ENCODE measurements around the gene S100G. TPM values are rescaled to one million over a fixed set of nuclear protein-coding genes. Genes with fewer than 3 reads are reported as not detected.

S100G gene
- total RNA-seq, 1 experiment from 2014 or later = not detected

- H3F3A ChIP-seq (ENCODE audit: insufficient read depth, low read depth) = no peaks in the 10 kb centered on the region
- no peak overlapping the region for H2AFZ ChIP-seq
- H3K4me2 ChIP-seq = no peak overlapping the region
- H3K36me3 ChIP-seq (ENCODE audit: low read depth) = no peaks in the 10 kb centered on the region
- BruUV-seq (replicated peaks) = no TSS peak
- no peaks in the 10 kb centered on the region for H4K20me1 ChIP-seq (ENCODE audit: insufficient read depth)
- no peaks in the 10 kb centered on the region for H3K27me3 ChIP-seq (ENCODE audit: insufficient read depth, low read depth)
- no peak overlapping the region for H3K4me3 ChIP-seq
- no peak for TF ChIP-seq EZH2 (IDR thresholded peaks at IDR 0.05; ENCODE audit: low read depth)
- TF ChIP-seq, protein P1, sequence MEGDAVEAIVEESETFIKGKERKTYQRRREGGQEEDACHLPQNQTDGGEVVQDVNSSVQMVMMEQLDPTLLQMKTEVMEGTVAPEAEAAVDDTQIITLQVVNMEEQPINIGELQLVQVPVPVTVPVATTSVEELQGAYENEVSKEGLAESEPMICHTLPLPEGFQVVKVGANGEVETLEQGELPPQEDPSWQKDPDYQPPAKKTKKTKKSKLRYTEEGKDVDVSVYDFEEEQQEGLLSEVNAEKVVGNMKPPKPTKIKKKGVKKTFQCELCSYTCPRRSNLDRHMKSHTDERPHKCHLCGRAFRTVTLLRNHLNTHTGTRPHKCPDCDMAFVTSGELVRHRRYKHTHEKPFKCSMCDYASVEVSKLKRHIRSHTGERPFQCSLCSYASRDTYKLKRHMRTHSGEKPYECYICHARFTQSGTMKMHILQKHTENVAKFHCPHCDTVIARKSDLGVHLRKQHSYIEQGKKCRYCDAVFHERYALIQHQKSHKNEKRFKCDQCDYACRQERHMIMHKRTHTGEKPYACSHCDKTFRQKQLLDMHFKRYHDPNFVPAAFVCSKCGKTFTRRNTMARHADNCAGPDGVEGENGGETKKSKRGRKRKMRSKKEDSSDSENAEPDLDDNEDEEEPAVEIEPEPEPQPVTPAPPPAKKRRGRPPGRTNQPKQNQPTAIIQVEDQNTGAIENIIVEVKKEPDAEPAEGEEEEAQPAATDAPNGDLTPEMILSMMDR (conservative IDR thresholded peaks at IDR 0.05) = peak; percentile 45
- intact Hi-C loops (cut with micrococcal nuclease; ENCODE audit: unreplicated experiment) = loop anchor here (1.0 to 2.0 kb wide), 3 partner anchors 548 to 740 kb away; partner anchors contain the start of gene GRPR
- H3K79me2 ChIP-seq (ENCODE audit: low read depth) = no peaks in the 10 kb centered on the region
- no peaks in the 10 kb centered on the region for H3K9me3 ChIP-seq (ENCODE audit: insufficient read depth, low read depth)
- CTCF ChIA-PET = no interaction called here
- no peaks in the 10 kb centered on the region for H3K9me2 ChIP-seq (ENCODE audit: insufficient read depth)
- no peaks in the 10 kb centered on the region for H3K4me1 ChIP-seq (replicated peaks; ENCODE audit: insufficient read depth)
- POLR2A ChIA-PET (ENCODE audit: unreplicated experiment) = no interaction called here
- DNase-seq = peak in 1 of 2 experiments; percentile 10
- no peak overlapping the region for H3K27ac ChIP-seq
These were observed 21.0 kb downstream of the S100G start for GRCh38 chrX:16671005-16671404.

GRCh38 chrX:16678689-16679088 lies 28.7 kb downstream of the S100G start:
- Histone ChIP-seq H3K36me3 (ENCODE audit: low read depth) (no peaks in the 10 kb centered on the region), H3K27me3 (ENCODE audit: insufficient read depth, low read depth) (no peaks in the 10 kb centered on the region), H3K4me1 (replicated peaks; ENCODE audit: insufficient read depth) (no peaks in the 10 kb centered on the region), H3K79me2 (ENCODE audit: low read depth) (no peaks in the 10 kb centered on the region), H2AFZ (no peak overlapping the region), H3K27ac (no peak overlapping the region), H4K20me1 (ENCODE audit: insufficient read depth) (no peaks in the 10 kb centered on the region), H3F3A (ENCODE audit: insufficient read depth, low read depth) (no peaks in the 10 kb centered on the region), H3K4me3 (no peak overlapping the region), H3K9me2 (ENCODE audit: insufficient read depth) (no peaks in the 10 kb centered on the region), H3K9me3 (ENCODE audit: insufficient read depth, low read depth) (no peaks in the 10 kb centered on the region), H3K4me2 (no peak overlapping the region)
- no TSS peak for BruUV-seq (replicated peaks)
- no peak for DNase-seq
- POLR2A ChIA-PET (ENCODE audit: unreplicated experiment) = no interaction called here
- intact Hi-C loops (cut with micrococcal nuclease; ENCODE audit: unreplicated experiment) = no loop called here
- CTCF ChIA-PET = no interaction called here
- TF ChIP-seq, protein P1 (conservative IDR thresholded peaks at IDR 0.05) = no peak
- TF ChIP-seq EZH2 (IDR thresholded peaks at IDR 0.05; ENCODE audit: low read depth) = no peak

DNA sequence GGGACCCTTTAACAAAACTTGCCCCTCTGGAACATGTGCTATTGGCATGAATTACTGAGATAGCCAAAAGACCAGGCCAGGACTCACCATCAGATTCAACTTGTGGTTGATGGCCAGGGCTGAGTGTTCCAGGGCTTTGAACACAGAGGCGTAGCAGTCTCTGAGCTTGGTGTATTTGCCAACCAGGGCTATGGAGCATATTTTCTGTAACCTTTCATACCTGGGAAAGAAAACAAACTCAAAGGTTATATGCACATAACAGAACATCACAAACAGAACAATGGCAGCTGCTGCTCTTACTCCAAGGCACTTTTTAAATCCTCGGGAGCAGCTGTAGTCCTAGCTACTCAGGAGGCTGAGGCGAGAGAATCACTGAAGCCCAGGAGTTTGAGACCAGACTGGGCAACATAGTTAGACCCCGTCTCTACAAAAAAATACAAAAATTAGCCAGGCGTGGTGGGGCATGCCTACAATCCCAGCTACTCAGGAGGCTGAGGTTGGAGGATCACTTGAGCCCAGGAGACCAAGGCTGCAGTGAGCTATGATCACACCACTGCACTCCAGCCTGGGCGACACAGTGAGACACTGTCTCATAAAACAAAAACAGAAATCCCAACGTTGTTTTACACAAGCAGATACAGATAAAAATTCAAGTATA lies 33.2 kb downstream of the S100G start:
- POLR2A ChIA-PET (ENCODE audit: unreplicated experiment) = no interaction called here
- BruUV-seq (replicated peaks) = no TSS peak
- H3K9me2 ChIP-seq (ENCODE audit: insufficient read depth) = no peaks in the 10 kb centered on the region
- no peak overlapping the region for H2AFZ ChIP-seq
- H3K79me2 ChIP-seq (ENCODE audit: low read depth) = no peaks in the 10 kb centered on the region
- no peak overlapping the region for H3K4me2 ChIP-seq
- H3K36me3 ChIP-seq (ENCODE audit: low read depth) = no peaks in the 10 kb centered on the region
- H3K9me3 ChIP-seq (ENCODE audit: insufficient read depth, low read depth) = no peaks in the 10 kb centered on the region
- no peaks in the 10 kb centered on the region for H3F3A ChIP-seq (ENCODE audit: insufficient read depth, low read depth)
- CTCF ChIA-PET = no interaction called here
- intact Hi-C loops (cut with micrococcal nuclease; ENCODE audit: unreplicated experiment) = no loop called here
- DNase-seq = no peak
- H3K4me3 ChIP-seq = no peak overlapping the region
- H3K27me3 ChIP-seq (ENCODE audit: insufficient read depth, low read depth) = no peaks in the 10 kb centered on the region
- H4K20me1 ChIP-seq (ENCODE audit: insufficient read depth) = no peaks in the 10 kb centered on the region
- H3K27ac ChIP-seq = no peak overlapping the region
- TF ChIP-seq EZH2 (IDR thresholded peaks at IDR 0.05; ENCODE audit: low read depth) = no peak
- TF ChIP-seq, protein P1 (conservative IDR thresholded peaks at IDR 0.05) = no peak
- no peaks in the 10 kb centered on the region for H3K4me1 ChIP-seq (replicated peaks; ENCODE audit: insufficient read depth)

All from PC-9 (cell line).